Motor neuron (in vitro differentiated cells): ENCODE data around the gene SDK1. TPM values are rescaled to one million over a fixed set of nuclear protein-coding genes. Genes with fewer than 3 reads are reported as not detected.

Source experiments
- ATAC-seq, 8 experiments: fragments of 200-7000 bp; cut with Tn5 transposase; replicated peaks in 6 of 8; 2 replicates each; pipeline ENCODE4 v1.8.0; 2021; ENCODE audit warnings: mild to moderate bottlenecking in 8 of 8, moderate library complexity in 8 of 8
- H3K27ac ChIP-seq, 2 donors: fragments of 250-450 bp; sonication (Bioruptor Pico); 2 replicates each; pipeline ENCODE4 v1.9.0; 2021; ENCODE audit warnings: antibody characterized with exemption in 2 of 2, mild to moderate bottlenecking in 2 of 2, moderate library complexity in 1 of 2
- H3K4me1 ChIP-seq, 2 donors: fragments of 250-450 bp; sonication (Bioruptor Pico); replicated peaks in 1 of 2; 2 replicates each; pipeline ENCODE4 v1.6.1; 2021; ENCODE audit warnings: antibody characterized with exemption in 2 of 2, mild to moderate bottlenecking in 2 of 2, moderate library complexity in 1 of 2
- H3K4me3 ChIP-seq, 5 donors: fragments of 250-450 bp; sonication (Bioruptor Pico); 2 replicates each; pipeline ENCODE4 v1.9.0; 2021; ENCODE audit warnings: antibody characterized with exemption in 5 of 5, mild to moderate bottlenecking in 5 of 5, moderate library complexity in 4 of 5
- WGBS, 10 experiments: fragments of 450-650 bp; shearing (Covaris generic); methylation state at CpG; one replicate each; pipeline ENCODE4 v1.0.0; 2022; 5-methylcytosine and 5-hydroxymethylcytosine counted together
- in situ Hi-C, 9 experiments: fragments of 400-800 bp; cut with MboI; loops; one replicate each; pipeline ENCODE4 v1.15.0; 2021; ENCODE audit warnings: low sequenced_read_pairs in 9 of 9, low pct_unique_long_range_greater_than_20kb in 2 of 9; ENCODE audit not compliant: unreplicated experiment in 9 of 9
- total RNA-seq, 8 experiments: library from RNA; unstranded; fragments of 300-600 nt; gene quantifications; 2 replicates each; pipeline versions ENCODE4 v1.2.3 to v1.2.4, GENCODE V29; 2022

Gene SDK1
- total RNA-seq, 8 experiments from 2014 or later: 0.66 to 30.6 (median 8.0) TPM

GRCh38 chr7:4163565-4164203 is 862.6 kb downstream of the SDK1 start:
- in situ Hi-C loops: no loop called here
- no peak for ATAC-seq
- Histone ChIP-seq H3K4me3 (no peak overlapping the region), H3K4me1 (peaks cover 27 to 29% of the 10 kb centered on the region in 2 donors), H3K27ac (no peak overlapping the region)
- 0 to 100% (median 84%) methylated on average over 1 to 7 of the region's 13 CpGs; no CpG with 5 or more reads in 5 of the 10 experiments for WGBS, 10 experiments

GRCh38 chr7:4164556-4164955 is 863.5 kb downstream of the SDK1 start:
- Histone ChIP-seq H3K4me3 (no peak overlapping the region), H3K4me1 (peaks cover 22 to 24% of the 10 kb centered on the region in 2 donors), H3K27ac (no peak overlapping the region)
- in situ Hi-C loops: no loop called here
- WGBS, 10 experiments: 0 to 90% (median 43%) methylated on average over 1 to 6 of the region's 8 CpGs; no CpG with 5 or more reads in 3 of the 10 experiments
- no peak for ATAC-seq

- Histone ChIP-seq H3K27ac (no peak overlapping the region), H3K4me1 (peaks cover 8 to 11% of the 10 kb centered on the region in 2 donors), H3K4me3 (no peak overlapping the region)
- WGBS, 10 experiments: 81 to 100% (median 100%) methylated on average over 1 to 7 of the region's 14 CpGs; no CpG with 5 or more reads in 4 of the 10 experiments
- no peak for ATAC-seq
- in situ Hi-C loops: no loop called here
These were observed 865.3 kb downstream of the SDK1 start for GRCh38 chr7:4166340-4166739.

GRCh38 chr7:4166807-4167206 is 865.8 kb downstream of the SDK1 start:
- no peak for ATAC-seq
- Histone ChIP-seq H3K27ac (no peak overlapping the region), H3K4me1 (peaks cover 8 to 11% of the 10 kb centered on the region in 2 donors), H3K4me3 (no peak overlapping the region)
- in situ Hi-C loops: no loop called here
- 30 to 91% (median 80%) methylated on average over 1 to 4 of the region's 8 CpGs; no CpG with 5 or more reads in 5 of the 10 experiments for WGBS, 10 experiments

GRCh38 chr7:4167385-4167910 is 866.4 kb downstream of the SDK1 start:
- in situ Hi-C loops: no loop called here
- ATAC-seq: peak in 3 of 8 experiments; percentile 28 to 54 (median 34)
- Histone ChIP-seq H3K4me3 (no peak overlapping the region), H3K27ac (no peak overlapping the region), H3K4me1 (peaks cover 8 to 11% of the 10 kb centered on the region in 2 donors)
- 38 to 93% (median 83%) methylated on average over 2 to 6 of the region's 10 CpGs; no CpG with 5 or more reads in 5 of the 10 experiments for WGBS, 10 experiments

- 28 to 100% (median 83%) methylated on average over 1 to 9 of the region's 10 CpGs; no CpG with 5 or more reads in 3 of the 10 experiments for WGBS, 10 experiments
- ATAC-seq: no peak
- in situ Hi-C loops: no loop called here
- peaks cover 8 to 11% of the 10 kb centered on the region in 2 donors for H3K4me1 ChIP-seq
- no peak overlapping the region for H3K4me3 ChIP-seq
- no peak overlapping the region for H3K27ac ChIP-seq
These were observed 867.0 kb downstream of the SDK1 start for GRCh38 chr7:4168041-4168440.

GRCh38 chr7:4168541-4168940 is 867.5 kb downstream of the SDK1 start:
- H3K4me1 ChIP-seq: peaks cover 8 to 11% of the 10 kb centered on the region in 2 donors
- in situ Hi-C loops: no loop called here
- 0 to 100% (median 100%) methylated on average over 1 to 5 of the region's 7 CpGs; no CpG with 5 or more reads in 5 of the 10 experiments for WGBS, 10 experiments
- no peak overlapping the region for H3K27ac ChIP-seq
- H3K4me3 ChIP-seq: no peak overlapping the region
- ATAC-seq: no peak

- Histone ChIP-seq H3K4me1 (peaks cover 8 to 11% of the 10 kb centered on the region in 2 donors), H3K27ac (no peak overlapping the region), H3K4me3 (no peak overlapping the region)
- ATAC-seq: peak in 6 of 8 experiments; percentile 33 to 90 (median 84)
- 70 to 80% methylated on average over 1 to 8 of the region's 10 CpGs; no CpG with 5 or more reads in 8 of the 10 experiments for WGBS, 10 experiments
- in situ Hi-C loops: no loop called here
These were observed 868.4 kb downstream of the SDK1 start for GRCh38 chr7:4169455-4169854.

- in situ Hi-C loops: no loop called here
- 61 to 100% (median 79%) methylated on average over 1 to 16 of the region's 22 CpGs; no CpG with 5 or more reads in 2 of the 10 experiments for WGBS, 10 experiments
- ATAC-seq: no peak
- Histone ChIP-seq H3K4me1 (peaks cover 8 to 11% of the 10 kb centered on the region in 2 donors), H3K4me3 (no peak overlapping the region), H3K27ac (no peak overlapping the region)
These were observed 870.1 kb downstream of the SDK1 start for GRCh38 chr7:4170997-4171786.

GRCh38 chr7:4172883-4173282 is 871.8 kb downstream of the SDK1 start:
- WGBS, 10 experiments: 0 to 100% (median 92%) methylated on average over 1 to 7 of the region's 12 CpGs; no CpG with 5 or more reads in 2 of the 10 experiments
- Histone ChIP-seq H3K4me1 (peaks cover 7 to 8% of the 10 kb centered on the region in 2 donors), H3K27ac (no peak overlapping the region), H3K4me3 (no peak overlapping the region)
- in situ Hi-C loops: no loop called here
- no peak for ATAC-seq

- 60 to 100% (median 67%) methylated on average over 1 to 3 of the region's 9 CpGs; no CpG with 5 or more reads in 7 of the 10 experiments for WGBS, 10 experiments
- no peak for ATAC-seq
- in situ Hi-C loops: no loop called here
- Histone ChIP-seq H3K27ac (no peak overlapping the region), H3K4me3 (no peak overlapping the region), H3K4me1 (peaks cover 6 to 9% of the 10 kb centered on the region in 2 donors)
These were observed 872.6 kb downstream of the SDK1 start for GRCh38 chr7:4173615-4174014.

- no peak overlapping the region for H3K27ac ChIP-seq
- H3K4me3 ChIP-seq: no peak overlapping the region
- 43 to 100% (median 90%) methylated on average over 1 to 6 of the region's 8 CpGs; no CpG with 5 or more reads in 6 of the 10 experiments for WGBS, 10 experiments
- ATAC-seq: no peak
- in situ Hi-C loops: no loop called here
- peaks cover 7 to 12% of the 10 kb centered on the region in 2 donors for H3K4me1 ChIP-seq
These were observed 873.0 kb downstream of the SDK1 start for GRCh38 chr7:4174016-4174415.

GRCh38 chr7:4174451-4174850 is 873.4 kb downstream of the SDK1 start:
- H3K4me1 ChIP-seq: peaks cover 11 to 12% of the 10 kb centered on the region in 2 donors
- in situ Hi-C loops: no loop called here
- H3K27ac ChIP-seq: no peak overlapping the region
- 10 to 100% (median 53%) methylated on average over 1 to 3 of the region's 11 CpGs; no CpG with 5 or more reads in 6 of the 10 experiments for WGBS, 10 experiments
- ATAC-seq: no peak
- no peak overlapping the region for H3K4me3 ChIP-seq
